K562 (cell line): ENCODE data around the gene SCML2. TPM values are rescaled to one million over a fixed set of nuclear protein-coding genes. Genes with fewer than 3 reads are reported as not detected.

Experiments used
- ETS1 ChIP-seq: conservative IDR thresholded peaks from 2 replicates; pipeline ENCODE4 v1.6.1; 2011; ENCODE audit warnings: low read depth, mild to moderate bottlenecking, low read length; ENCODE audit not compliant: control insufficient read depth
- HDAC1 ChIP-seq, 2 experiments: fragments of 450-650 bp; IDR thresholded peaks; 2 replicates each; pipeline ENCODE4 v1.6.1; 2016 to 2017; ENCODE audit warnings: inconsistent platforms in 1 of 2, mild to moderate bottlenecking in 1 of 2, moderate library complexity in 1 of 2
- HIVEP1 ChIP-seq: fragments of 250-450 bp; sonication (Bioruptor Pico); IDR thresholded peaks from 2 replicates; pipeline ENCODE4 v1.4.0; 2020; ENCODE audit warnings: mild to moderate bottlenecking
- MAX ChIP-seq: sonication (generic); formaldehyde crosslinking; IDR thresholded peaks from 2 replicates; pipeline ENCODE4 v1.9.0; 2022; ENCODE audit warnings: mild to moderate bottlenecking, missing genetic modification reagents
- MEF2A ChIP-seq: IDR thresholded peaks from 2 replicates; pipeline ENCODE4 v1.6.1; 2011; ENCODE audit warnings: low read depth, mild to moderate bottlenecking, low read length, moderate library complexity; ENCODE audit not compliant: control insufficient read depth
- MTA1 ChIP-seq: fragments of 450-650 bp; IDR thresholded peaks from 2 replicates; pipeline ENCODE4 v1.6.1; 2017; ENCODE audit warnings: borderline replicate concordance
- SP2 ChIP-seq: IDR thresholded peaks from 2 replicates; pipeline ENCODE4 v1.6.1; 2011; ENCODE audit warnings: mild to moderate bottlenecking, low read depth, low read length, moderate library complexity; ENCODE audit not compliant: poor library complexity, severe bottlenecking; ENCODE audit errors: extremely low read depth
- ZNF165 ChIP-seq: fragments of 250-450 bp; sonication (Bioruptor Pico); IDR thresholded peaks from 2 replicates; pipeline ENCODE4 v1.4.0; 2020; ENCODE audit warnings: borderline replicate concordance
- polyA plus RNA-seq, 8 experiments: library from polyadenylated mRNA; depleted of rRNA in 4 of 8; stranded (reverse) in 5 of 8; unstranded in 3 of 8; fragments of >200 nt; fragmentation: Nextera tagmentation in 2 of 8; fragmentation: Illumina TruSeq in 1 of 8; extraction: Ambion mirVana in 2 of 8; extraction: Trizol in 1 of 8; gene quantifications; 2 replicates each; pipeline versions ENCODE4 v1.2.1 to v1.2.3, GENCODE V29; 2011 to 2014; ENCODE audit warnings: inconsistent platforms in 1 of 8, missing spikeins in 1 of 8
- total RNA-seq, 7 experiments: library from RNA; depleted of rRNA in 6 of 7; stranded (reverse); fragments of >200 nt in 6 of 7; fragmentation: Illumina TruSeq in 2 of 7; extraction: Trizol in 2 of 7; gene quantifications; 2 replicates each; pipeline versions ENCODE4 v1.2.1 to v1.2.3, GENCODE V29; 2011 to 2021; ENCODE audit warnings: low replicate concordance in 1 of 7
- TF ChIP-seq, protein P1 (sequence below): fragments of 450-650 bp; IDR thresholded peaks from 2 replicates; pipeline ENCODE4 v1.6.1; 2018; ENCODE audit warnings: mild to moderate bottlenecking, low read depth; ENCODE audit not compliant: partially characterized antibody
- TF ChIP-seq, protein P2 (sequence below): IDR thresholded peaks from 2 replicates; pipeline ENCODE4 v1.6.1; 2011; ENCODE audit warnings: borderline replicate concordance, low read depth, mild to moderate bottlenecking, moderate library complexity, low read length; ENCODE audit not compliant: insufficient read depth, poor library complexity, severe bottlenecking

The SCML2 gene
- total and polyA plus RNA-seq, 9 of the 15 experiments (the other 6 are each of a cell fraction or from before 2014, with no cell fraction given): 15.1 to 30.8 (median 22.9) TPM

DNA sequence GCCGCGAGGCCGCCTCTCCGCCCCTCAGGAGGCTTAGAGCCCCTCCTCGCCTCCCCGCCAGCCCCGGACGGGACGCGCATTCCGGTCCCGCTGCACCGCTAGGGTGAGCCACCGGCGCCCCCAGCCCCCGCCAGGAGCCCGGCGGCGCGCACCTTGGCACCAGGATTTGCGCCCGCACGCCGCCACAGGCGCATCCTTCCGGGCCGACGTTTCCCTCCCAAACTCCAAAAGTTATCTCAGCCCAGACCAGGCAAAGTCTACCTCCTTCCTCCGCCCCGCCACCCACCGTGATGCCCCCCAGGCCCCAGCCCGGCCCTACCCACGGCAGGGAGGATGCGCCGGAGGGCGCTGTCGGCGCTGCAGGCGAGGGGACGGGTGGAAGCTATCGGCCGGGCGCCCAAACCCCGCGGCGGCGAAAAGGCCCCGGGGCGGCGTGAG lies 538 bp downstream of the SCML2 start (continued):
- TF ChIP-seq ETS1 (no peak), MAX (CRISPR knock-in tag) (no peak), HDAC1 (IDR thresholded peaks at IDR 0.05) (peak in 1 of 2 experiments; percentile 14; a peak in 1 of 4 replicates), HIVEP1 (CRISPR knock-in tag) (no peak), MEF2A (no peak), MTA1 (no peak), ZNF165 (CRISPR knock-in tag) (no peak), SP2 (no peak)
- TF ChIP-seq, protein P1, sequence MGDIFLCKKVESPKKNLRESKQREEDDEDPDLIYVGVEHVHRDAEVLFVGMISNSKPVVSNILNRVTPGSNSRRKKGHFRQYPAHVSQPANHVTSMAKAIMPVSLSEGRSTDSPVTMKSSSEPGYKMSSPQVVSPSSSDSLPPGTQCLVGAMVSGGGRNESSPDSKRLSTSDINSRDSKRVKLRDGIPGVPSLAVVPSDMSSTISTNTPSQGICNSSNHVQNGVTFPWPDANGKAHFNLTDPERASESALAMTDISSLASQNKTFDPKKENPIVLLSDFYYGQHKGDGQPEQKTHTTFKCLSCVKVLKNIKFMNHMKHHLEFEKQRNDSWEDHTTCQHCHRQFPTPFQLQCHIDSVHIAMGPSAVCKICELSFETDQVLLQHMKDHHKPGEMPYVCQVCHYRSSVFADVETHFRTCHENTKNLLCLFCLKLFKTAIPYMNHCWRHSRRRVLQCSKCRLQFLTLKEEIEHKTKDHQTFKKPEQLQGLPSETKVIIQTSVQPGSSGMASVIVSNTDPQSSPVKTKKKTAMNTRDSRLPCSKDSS: no peak
- TF ChIP-seq, protein P2, sequence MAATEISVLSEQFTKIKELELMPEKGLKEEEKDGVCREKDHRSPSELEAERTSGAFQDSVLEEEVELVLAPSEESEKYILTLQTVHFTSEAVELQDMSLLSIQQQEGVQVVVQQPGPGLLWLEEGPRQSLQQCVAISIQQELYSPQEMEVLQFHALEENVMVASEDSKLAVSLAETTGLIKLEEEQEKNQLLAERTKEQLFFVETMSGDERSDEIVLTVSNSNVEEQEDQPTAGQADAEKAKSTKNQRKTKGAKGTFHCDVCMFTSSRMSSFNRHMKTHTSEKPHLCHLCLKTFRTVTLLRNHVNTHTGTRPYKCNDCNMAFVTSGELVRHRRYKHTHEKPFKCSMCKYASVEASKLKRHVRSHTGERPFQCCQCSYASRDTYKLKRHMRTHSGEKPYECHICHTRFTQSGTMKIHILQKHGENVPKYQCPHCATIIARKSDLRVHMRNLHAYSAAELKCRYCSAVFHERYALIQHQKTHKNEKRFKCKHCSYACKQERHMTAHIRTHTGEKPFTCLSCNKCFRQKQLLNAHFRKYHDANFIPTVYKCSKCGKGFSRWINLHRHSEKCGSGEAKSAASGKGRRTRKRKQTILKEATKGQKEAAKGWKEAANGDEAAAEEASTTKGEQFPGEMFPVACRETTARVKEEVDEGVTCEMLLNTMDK: peak; percentile 74
